ENCODE data around the gene RBM19.

Gene RBM19

GRCh38 chr12:113804961-113805600 is 161.0 kb downstream of the RBM19 start:
- no peak overlapping the region for H3K4me3 ChIP-seq (replicated peaks in 1 of 2; ENCODE audit: low read depth in 2 of 2, low read length in 2 of 2)
- TF ChIP-seq, protein P1, sequence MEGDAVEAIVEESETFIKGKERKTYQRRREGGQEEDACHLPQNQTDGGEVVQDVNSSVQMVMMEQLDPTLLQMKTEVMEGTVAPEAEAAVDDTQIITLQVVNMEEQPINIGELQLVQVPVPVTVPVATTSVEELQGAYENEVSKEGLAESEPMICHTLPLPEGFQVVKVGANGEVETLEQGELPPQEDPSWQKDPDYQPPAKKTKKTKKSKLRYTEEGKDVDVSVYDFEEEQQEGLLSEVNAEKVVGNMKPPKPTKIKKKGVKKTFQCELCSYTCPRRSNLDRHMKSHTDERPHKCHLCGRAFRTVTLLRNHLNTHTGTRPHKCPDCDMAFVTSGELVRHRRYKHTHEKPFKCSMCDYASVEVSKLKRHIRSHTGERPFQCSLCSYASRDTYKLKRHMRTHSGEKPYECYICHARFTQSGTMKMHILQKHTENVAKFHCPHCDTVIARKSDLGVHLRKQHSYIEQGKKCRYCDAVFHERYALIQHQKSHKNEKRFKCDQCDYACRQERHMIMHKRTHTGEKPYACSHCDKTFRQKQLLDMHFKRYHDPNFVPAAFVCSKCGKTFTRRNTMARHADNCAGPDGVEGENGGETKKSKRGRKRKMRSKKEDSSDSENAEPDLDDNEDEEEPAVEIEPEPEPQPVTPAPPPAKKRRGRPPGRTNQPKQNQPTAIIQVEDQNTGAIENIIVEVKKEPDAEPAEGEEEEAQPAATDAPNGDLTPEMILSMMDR (IDR thresholded peaks at IDR 0.05; ENCODE audit: low read depth, low read length) = no peak
- no peak for DNase-seq (ENCODE audit: low read depth in 2 of 2)

DNA sequence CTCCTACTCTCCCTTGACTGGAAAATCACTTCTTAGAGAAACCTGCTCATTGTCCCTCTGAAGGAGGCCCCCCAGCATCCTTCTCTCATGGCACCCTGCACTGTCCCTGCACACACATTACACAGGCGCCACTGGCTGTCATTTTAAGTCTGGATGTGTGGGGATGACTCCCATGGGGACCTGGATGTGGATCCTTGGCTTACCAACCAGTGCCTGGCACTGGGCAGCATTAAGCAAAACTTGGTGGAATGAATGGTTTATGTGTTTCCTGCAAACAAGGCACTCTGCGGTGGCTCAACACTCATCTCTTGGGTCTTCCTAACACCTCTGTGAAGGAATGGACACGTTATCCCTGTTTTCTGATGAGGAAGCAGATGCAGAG is 162.4 kb downstream of the RBM19 start:
- TF ChIP-seq, protein P1 (IDR thresholded peaks at IDR 0.05; ENCODE audit: low read depth, low read length) = no peak
- no peak overlapping the region for H3K4me3 ChIP-seq (replicated peaks in 1 of 2; ENCODE audit: low read depth in 2 of 2, low read length in 2 of 2)
- DNase-seq (ENCODE audit: low read depth in 2 of 2) = no peak

- no peak for DNase-seq (ENCODE audit: low read depth in 2 of 2)
- TF ChIP-seq, protein P1 (IDR thresholded peaks at IDR 0.05; ENCODE audit: low read depth, low read length) = no peak
Observed at GRCh38 chr12:113802966-113803758, 163.0 kb downstream of the RBM19 start.

GRCh38 chr12:113802000-113802749 is 163.9 kb downstream of the RBM19 start:
- H3K4me3 ChIP-seq (replicated peaks in 1 of 2; ENCODE audit: low read depth in 2 of 2, low read length in 2 of 2) = no peak overlapping the region
- TF ChIP-seq, protein P1 (IDR thresholded peaks at IDR 0.05; ENCODE audit: low read depth, low read length) = no peak
- no peak for DNase-seq (ENCODE audit: low read depth in 2 of 2)

More at GRCh38 chr12:113802966-113803758, 163.0 kb downstream of the RBM19 start:
- H3K4me3 ChIP-seq (replicated peaks in 1 of 2; ENCODE audit: low read depth in 2 of 2, low read length in 2 of 2) = no peak overlapping the region

GRCh38 chr12:113800201-113800600 is 165.9 kb downstream of the RBM19 start:
- DNase-seq (ENCODE audit: low read depth in 2 of 2) = no peak
- TF ChIP-seq, protein P1 (IDR thresholded peaks at IDR 0.05; ENCODE audit: low read depth, low read length) = no peak

GRCh38 chr12:113798552-113798951 is 167.6 kb downstream of the RBM19 start:
- no peak overlapping the region for H3K4me3 ChIP-seq (replicated peaks in 1 of 2; ENCODE audit: low read depth in 2 of 2, low read length in 2 of 2)
- TF ChIP-seq, protein P1 (IDR thresholded peaks at IDR 0.05; ENCODE audit: low read depth, low read length) = no peak
- no peak for DNase-seq (ENCODE audit: low read depth in 2 of 2)

More at GRCh38 chr12:113800201-113800600, 165.9 kb downstream of the RBM19 start:
- no peak overlapping the region for H3K4me3 ChIP-seq (replicated peaks in 1 of 2; ENCODE audit: low read depth in 2 of 2, low read length in 2 of 2)
